EH (cell line): ENCODE data around the gene PAQR3.

ENCODE experiments used
- DNase-seq: peaks from one replicate; pipeline ENCODE4 v3.0.0-alpha.2; 2015; ENCODE audit warnings: low read depth

The PAQR3 gene

DNA sequence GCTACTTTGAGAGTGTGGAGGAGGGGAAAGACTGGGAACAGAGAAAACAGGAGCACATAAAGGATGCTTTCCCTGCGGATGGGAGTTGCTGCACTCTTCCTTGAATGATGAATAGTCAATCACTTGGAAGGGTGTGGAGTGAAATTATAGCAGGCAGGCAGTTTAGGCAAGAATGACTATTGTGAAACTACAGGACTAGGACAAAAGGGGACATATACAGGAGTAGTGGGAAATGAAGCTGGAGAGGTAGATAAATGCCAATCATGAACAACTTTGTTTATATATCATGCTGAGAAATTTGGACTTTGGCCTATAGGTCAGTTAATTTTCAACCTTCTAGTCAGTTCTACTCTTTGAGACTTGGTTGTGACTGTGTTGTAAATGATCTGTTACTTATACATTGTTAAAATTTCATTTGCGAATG, 76.9 kb downstream of the PAQR3 start:
- no peak for DNase-seq
